ENCODE measurements around the gene HOXA10. TPM values are rescaled to one million over a fixed set of nuclear protein-coding genes. Genes with fewer than 3 reads are reported as not detected.

Gene HOXA10
- total RNA-seq, 1 experiment from 2014 or later = 19.6 TPM

GRCh38 chr7:27203365-27203953 lies 29.3 kb upstream of the HOXA10 start:
- ChIA-PET CTCF (no interaction called here), POLR2A (no interaction called here), RAD21 (ENCODE audit: low non-redundant PET in 1 of 2, low total read pairs in 2 of 2, uncharacterized antibody in 2 of 2, unreplicated experiment in 2 of 2) (no interaction called here)
- intact Hi-C loops (cut with micrococcal nuclease) = no loop called here
- TF ChIP-seq EZH2phosphoT487 (IDR thresholded peaks at IDR 0.05; ENCODE audit: borderline replicate concordance) = no peak
- Histone ChIP-seq H3K79me2 (ENCODE audit: insufficient read depth, low read length) (no peaks in the 10 kb centered on the region), H4K20me1 (ENCODE audit: insufficient read depth) (no peaks in the 10 kb centered on the region), H2AFZ (ENCODE audit: low read depth, low read length, poor library complexity, severe bottlenecking) (no peak overlapping the region), H3K9me2 (ENCODE audit: insufficient read depth) (no peaks in the 10 kb centered on the region), H3K9ac (ENCODE audit: low read length) (no peak overlapping the region), H3K27me3 (ENCODE audit: insufficient read depth, low read length) (no peaks in the 10 kb centered on the region), H3K36me3 (ENCODE audit: control insufficient read depth in 1 of 2, insufficient read depth in 2 of 2, low read length in 2 of 2) (no peaks in the 10 kb centered on the region), H3K27ac (ENCODE audit: low read depth, low read length) (no peak overlapping the region), H3K4me3 (replicated peaks in 1 of 2; ENCODE audit: low read depth in 1 of 2, low read length in 2 of 2) (no peak overlapping the region), H3K9me3 (ENCODE audit: control insufficient read depth in 1 of 2, insufficient read depth in 1 of 2, low read depth in 1 of 2, low read length in 2 of 2) (no peaks in the 10 kb centered on the region), H3K4me1 (ENCODE audit: control insufficient read depth in 1 of 2, insufficient read depth in 2 of 2, low read length in 2 of 2) (peaks cover 0 to 20% of the 10 kb centered on the region in 2 experiments; a peak in 3 of 4 replicates), H3K4me2 (ENCODE audit: low read length) (no peak overlapping the region)
- ATAC-seq (no peak), DNase-seq (ENCODE audit: low read depth, low spot score) (no peak)
- BruUV-seq (replicated peaks) = no TSS peak

GRCh38 chr7:27202862-27203134 lies 28.7 kb upstream of the HOXA10 start:
- intact Hi-C loops (cut with micrococcal nuclease) = no loop called here
- no peak overlapping the region for H3K27ac ChIP-seq (ENCODE audit: low read depth, low read length)
- no peak overlapping the region for H2AFZ ChIP-seq (ENCODE audit: low read depth, low read length, poor library complexity, severe bottlenecking)
- BruUV-seq (replicated peaks) = no TSS peak
- CTCF ChIA-PET = no interaction called here
- no peaks in the 10 kb centered on the region for H3K27me3 ChIP-seq (ENCODE audit: insufficient read depth, low read length)
- no peaks in the 10 kb centered on the region for H4K20me1 ChIP-seq (ENCODE audit: insufficient read depth)
- TF ChIP-seq SP1 (IDR thresholded peaks at IDR 0.05; ENCODE audit: low read depth) (no peak), POLR2A (IDR thresholded peaks at IDR 0.05; ENCODE audit: borderline replicate concordance, extremely low read depth, insufficient read depth, insufficient read length) (no peak), ELF1 (IDR thresholded peaks at IDR 0.05; ENCODE audit: borderline replicate concordance, low read depth) (no peak), CEBPB (IDR thresholded peaks at IDR 0.05; ENCODE audit: low read depth) (no peak), YY1 (IDR thresholded peaks at IDR 0.05; ENCODE audit: extremely low read depth, insufficient replicate concordance, low read depth, low read length) (no peak), SIN3A (IDR thresholded peaks at IDR 0.05; ENCODE audit: low read depth) (no peak)
- peaks cover 0 to 24% of the 10 kb centered on the region in 2 experiments; a peak in 3 of 4 replicates for H3K4me1 ChIP-seq (ENCODE audit: control insufficient read depth in 1 of 2, insufficient read depth in 2 of 2, low read length in 2 of 2)
- no peaks in the 10 kb centered on the region for H3K9me2 ChIP-seq (ENCODE audit: insufficient read depth)
- H3K9me3 ChIP-seq (ENCODE audit: control insufficient read depth in 1 of 2, insufficient read depth in 1 of 2, low read depth in 1 of 2, low read length in 2 of 2) = no peaks in the 10 kb centered on the region
- no peak overlapping the region for H3K9ac ChIP-seq (ENCODE audit: low read length)
- DNase-seq (ENCODE audit: low read depth, low spot score) (no peak), ATAC-seq (no peak)
- H3K4me2 ChIP-seq (ENCODE audit: low read length) = no peak overlapping the region
- no peaks in the 10 kb centered on the region for H3K36me3 ChIP-seq (ENCODE audit: control insufficient read depth in 1 of 2, insufficient read depth in 2 of 2, low read length in 2 of 2)
- no peaks in the 10 kb centered on the region for H3K79me2 ChIP-seq (ENCODE audit: insufficient read depth, low read length)
- RAD21 ChIA-PET (ENCODE audit: low non-redundant PET in 1 of 2, low total read pairs in 2 of 2, uncharacterized antibody in 2 of 2, unreplicated experiment in 2 of 2) = interaction anchor here in 1 of 2 experiments (0.7 kb wide), 1 partner anchor 772 kb away, joined by 6 read pairs; no protein-coding TSS in a partner anchor
- POLR2A ChIA-PET = no interaction called here
- H3K4me3 ChIP-seq (replicated peaks in 1 of 2; ENCODE audit: low read depth in 1 of 2, low read length in 2 of 2) = no peak overlapping the region
